ENCODE results near the gene CLIC5. TPM values are rescaled to one million over a fixed set of nuclear protein-coding genes. Genes with fewer than 3 reads are reported as not detected.

The CLIC5 gene
- total RNA-seq, 1 experiment from 2014 or later: 0.20 TPM

DNA sequence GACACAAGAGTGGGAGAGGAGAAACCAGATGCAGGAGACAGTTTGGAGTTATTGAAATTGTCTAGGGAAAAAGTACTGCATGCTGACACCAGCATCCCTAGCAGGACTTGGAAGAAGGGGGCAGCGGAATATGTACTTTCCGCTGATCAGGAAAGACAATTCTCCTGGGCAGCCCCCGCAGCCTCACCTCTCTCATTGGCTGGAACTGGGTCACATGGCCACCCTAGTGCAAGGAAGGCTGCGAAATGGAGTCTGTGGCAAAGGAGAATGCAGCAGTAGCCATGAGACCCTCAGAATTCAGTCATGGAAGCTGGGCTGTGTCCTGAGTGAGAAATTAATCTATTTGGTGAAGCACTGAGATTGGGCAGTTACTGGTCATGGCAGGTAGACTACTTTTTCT lies 131.3 kb downstream of the CLIC5 start:
- H3K27me3 Mint-ChIP-seq (ENCODE audit: low read depth): no peaks in the 10 kb centered on the region
- Histone ChIP-seq H3K14ac (ENCODE audit: insufficient read depth, low read length) (no peak overlapping the region), H3K27ac (ENCODE audit: insufficient read length, low read depth, low read length) (no peak overlapping the region), H3K9me3 (ENCODE audit: control insufficient read depth, low read depth, low read length) (no peaks in the 10 kb centered on the region), H3K27me3 (ENCODE audit: insufficient read depth, low read length) (no peaks in the 10 kb centered on the region), H4K20me1 (ENCODE audit: control insufficient read depth, insufficient read depth, insufficient read length) (no peaks in the 10 kb centered on the region), H2BK12ac (ENCODE audit: insufficient read length, low read depth, low read length) (no peak overlapping the region), H4K91ac (ENCODE audit: insufficient read length, low read depth, low read length) (no peak overlapping the region), H2BK5ac (ENCODE audit: insufficient read length, low read length) (no peak overlapping the region), H3K56ac (ENCODE audit: insufficient read length, low read depth, low read length) (no peak overlapping the region), H3K4me1 (ENCODE audit: insufficient read depth, low read length) (no peaks in the 10 kb centered on the region), H2BK15ac (ENCODE audit: low read depth, low read length) (no peak overlapping the region), H3K18ac (ENCODE audit: insufficient read length, low read depth, low read length) (no peak overlapping the region), H3K23me2 (ENCODE audit: insufficient read length, low read depth, low read length, poor library complexity, severe bottlenecking) (no peaks in the 10 kb centered on the region), H2BK20ac (ENCODE audit: low read depth, low read length, poor library complexity, severe bottlenecking) (no peak overlapping the region), H2AFZ (ENCODE audit: low read length) (no peak overlapping the region), H3K4me2 (ENCODE audit: insufficient read depth, insufficient read length, low read length) (no peak overlapping the region), H3T11ph (ENCODE audit: low read length) (no peak overlapping the region), H3K23ac (ENCODE audit: insufficient read length, low read depth, low read length) (no peak overlapping the region), H4K5ac (ENCODE audit: insufficient read length, low read depth, low read length) (no peak overlapping the region), H3K79me2 (ENCODE audit: insufficient read depth, low read length) (no peaks in the 10 kb centered on the region), H2BK120ac (ENCODE audit: low read depth, low read length, poor library complexity, severe bottlenecking) (no peak overlapping the region), H4K8ac (replicated peaks; ENCODE audit: insufficient read length, low read depth, low read length) (no peak overlapping the region), H2AK5ac (ENCODE audit: insufficient read length, low read length) (no peak overlapping the region), H3K9ac (ENCODE audit: extremely low read depth, insufficient read length, low read length) (no peak overlapping the region), H3K79me1 (ENCODE audit: insufficient read depth, low read depth, low read length, poor library complexity, severe bottlenecking) (no peaks in the 10 kb centered on the region), H3K4ac (ENCODE audit: low read depth, low read length) (no peak overlapping the region)
- H3K27ac Mint-ChIP-seq: no peak overlapping the region
- no peak for DNase-seq
- WGBS (ENCODE audit: extremely low coverage, insufficient read length, low lambda C conversion rate): no CpG with 5 or more reads among the region's 4 CpGs
- TF ChIP-seq, protein P1, sequence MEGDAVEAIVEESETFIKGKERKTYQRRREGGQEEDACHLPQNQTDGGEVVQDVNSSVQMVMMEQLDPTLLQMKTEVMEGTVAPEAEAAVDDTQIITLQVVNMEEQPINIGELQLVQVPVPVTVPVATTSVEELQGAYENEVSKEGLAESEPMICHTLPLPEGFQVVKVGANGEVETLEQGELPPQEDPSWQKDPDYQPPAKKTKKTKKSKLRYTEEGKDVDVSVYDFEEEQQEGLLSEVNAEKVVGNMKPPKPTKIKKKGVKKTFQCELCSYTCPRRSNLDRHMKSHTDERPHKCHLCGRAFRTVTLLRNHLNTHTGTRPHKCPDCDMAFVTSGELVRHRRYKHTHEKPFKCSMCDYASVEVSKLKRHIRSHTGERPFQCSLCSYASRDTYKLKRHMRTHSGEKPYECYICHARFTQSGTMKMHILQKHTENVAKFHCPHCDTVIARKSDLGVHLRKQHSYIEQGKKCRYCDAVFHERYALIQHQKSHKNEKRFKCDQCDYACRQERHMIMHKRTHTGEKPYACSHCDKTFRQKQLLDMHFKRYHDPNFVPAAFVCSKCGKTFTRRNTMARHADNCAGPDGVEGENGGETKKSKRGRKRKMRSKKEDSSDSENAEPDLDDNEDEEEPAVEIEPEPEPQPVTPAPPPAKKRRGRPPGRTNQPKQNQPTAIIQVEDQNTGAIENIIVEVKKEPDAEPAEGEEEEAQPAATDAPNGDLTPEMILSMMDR (conservative IDR thresholded peaks at IDR 0.05): no peak
- no peak overlapping the region for H3K4me3 Mint-ChIP-seq
- H3K9me3 Mint-ChIP-seq: no peaks in the 10 kb centered on the region
- H3K36me3 Mint-ChIP-seq (ENCODE audit: insufficient read depth in 1 of 3, low read depth in 3 of 3): no peaks in the 10 kb centered on the region
- no peaks in the 10 kb centered on the region for H3K4me1 Mint-ChIP-seq

Measured in H9 (cell line).